Measurements from ENCODE around the gene SSNA1.
A peak's percentile ranks its signal among the peaks of the same experiment; 100 is the strongest.

SSNA1 gene

GRCh38 chr9:137165250-137165836 is 23.1 kb upstream of the SSNA1 start (continued):
- no peak for TF ChIP-seq ZNF18 (tag by site-specific recombination; IDR thresholded peaks at IDR 0.05)
- no peak for TF ChIP-seq KLF17 (tag by site-specific recombination; IDR thresholded peaks at IDR 0.05)
- TF ChIP-seq ZNF747 (tag by site-specific recombination; IDR thresholded peaks at IDR 0.05) = no peak
- TF ChIP-seq ZNF394 (tag by site-specific recombination; IDR thresholded peaks at IDR 0.05; ENCODE audit: borderline replicate concordance) = no peak
- TF ChIP-seq YY1 (tag by site-specific recombination; IDR thresholded peaks at IDR 0.05) = no peak
- no peak for TF ChIP-seq ZBTB48 (tag by site-specific recombination; IDR thresholded peaks at IDR 0.05)
- TF ChIP-seq ZNF670 (tag by site-specific recombination; IDR thresholded peaks at IDR 0.05; ENCODE audit: low read depth) = no peak
- TF ChIP-seq ZNF16 (tag by site-specific recombination; IDR thresholded peaks at IDR 0.05; ENCODE audit: low read depth) = no peak
- no peak for TF ChIP-seq ZSCAN5A (tag by site-specific recombination; IDR thresholded peaks at IDR 0.05)
- no peak for TF ChIP-seq ZBTB17 (tag by site-specific recombination; IDR thresholded peaks at IDR 0.05)
- no peak for TF ChIP-seq YY2 (tag by site-specific recombination; IDR thresholded peaks at IDR 0.05)

GRCh38 chr9:137166380-137167229 is 21.9 kb upstream of the SSNA1 start:
- H3K36me3 ChIP-seq (ENCODE audit: control insufficient read depth in 2 of 2, insufficient read depth in 1 of 2, low read length in 2 of 2) = no peaks in the 10 kb centered on the region
- TF ChIP-seq ZNF341 (tag by site-specific recombination; IDR thresholded peaks at IDR 0.05; ENCODE audit: low read depth) (peak; percentile 45; the same call in 1 of the 2 replicates), GLIS1 (tag by site-specific recombination; IDR thresholded peaks at IDR 0.05) (peak; percentile 40), ZBTB48 (tag by site-specific recombination; IDR thresholded peaks at IDR 0.05) (0 out of 2 replicates have a peak, but pooled peaks have one; percentile 28), GLIS2 (tag by site-specific recombination; IDR thresholded peaks at IDR 0.05) (peak; percentile 52), YY1 (tag by site-specific recombination; IDR thresholded peaks at IDR 0.05) (no peak), ZNF600 (tag by site-specific recombination; IDR thresholded peaks at IDR 0.05) (0 out of 2 replicates have a peak, but pooled peaks have one; percentile 15)
- no peaks in the 10 kb centered on the region; the same call in 1 of the 2 replicates for H3K4me1 ChIP-seq (ENCODE audit: control insufficient read depth, insufficient read depth, low read length)
- ChIA-PET CTCF (interaction anchor here (0.6 to 1.1 kb wide), 3 partner anchors 8 to 60 kb away, joined by 3 to 4 read pairs (median 3); partner anchors contain the start of genes ANAPC2, RNF224 and SSNA1), POLR2A (interaction anchor here (0.6 to 3.4 kb wide), 11 partner anchors 10 to 74 kb away, joined by 3 to 40 read pairs (median 5); partner anchors contain the start of genes ANAPC2 and SSNA1)
- no peak overlapping the region for H3K4me3 ChIP-seq (ENCODE audit: low read depth, low read length)
- no peak overlapping the region for H3K27ac ChIP-seq (ENCODE audit: extremely low read depth, low read depth, low read length)
- no peaks in the 10 kb centered on the region for H3K9me3 ChIP-seq (ENCODE audit: control insufficient read depth, insufficient read depth, low read depth, low read length)

GRCh38 chr9:137167277-137167746 is 21.2 kb upstream of the SSNA1 start:
- ChIA-PET CTCF (interaction anchor here (1.1 kb wide), 1 partner anchor 9 kb away, joined by 3 read pairs; no protein-coding TSS in a partner anchor), POLR2A (interaction anchor here (0.6 to 3.4 kb wide), 8 partner anchors 9 to 73 kb away, joined by 4 to 40 read pairs (median 6); partner anchors contain the start of genes ANAPC2 and SSNA1)
- H3K36me3 ChIP-seq (ENCODE audit: control insufficient read depth in 2 of 2, insufficient read depth in 1 of 2, low read length in 2 of 2) = no peaks in the 10 kb centered on the region
- H3K9me3 ChIP-seq (ENCODE audit: control insufficient read depth, insufficient read depth, low read depth, low read length) = no peaks in the 10 kb centered on the region
- no peaks in the 10 kb centered on the region; the same call in 1 of the 2 replicates for H3K4me1 ChIP-seq (ENCODE audit: control insufficient read depth, insufficient read depth, low read length)
- H3K27ac ChIP-seq (ENCODE audit: extremely low read depth, low read depth, low read length) = no peak overlapping the region
- no peak for TF ChIP-seq ZNF768 (tag by site-specific recombination; IDR thresholded peaks at IDR 0.05)
- TF ChIP-seq HOXC10 (CRISPR knock-in tag; IDR thresholded peaks at IDR 0.05) = no peak
- TF ChIP-seq ZBTB11 (tag by site-specific recombination; conservative IDR thresholded peaks at IDR 0.05; ENCODE audit: low read depth) = no peak
- no peak for TF ChIP-seq ZNF214 (tag by site-specific recombination; IDR thresholded peaks at IDR 0.05; ENCODE audit: borderline replicate concordance)
- TF ChIP-seq YY1 (tag by site-specific recombination; IDR thresholded peaks at IDR 0.05) = no peak
- no peak overlapping the region for H3K4me3 ChIP-seq (ENCODE audit: low read depth, low read length)

All from HEK293 (cell line).